Retinal pigment epithelial cell (primary cell): ENCODE measurements around the gene TMEM131L.
"Not testable (repeated sequence)": the region's sequence is repeated elsewhere in the genome, so short reads cannot be mapped to it uniquely, and the experiment has no call there.

Experiments
- DNase-seq: peaks from one replicate; pipeline ENCODE4 v3.0.0-alpha.2; 2010; ENCODE audit warnings: low read depth
- H3K4me3 ChIP-seq: 2 replicates; pipeline ENCODE4 v1.5.1; 2011; ENCODE audit warnings: mild to moderate bottlenecking, low read length, control low read depth, moderate library complexity
- TF ChIP-seq, protein P1 (sequence below): conservative IDR thresholded peaks from 2 replicates; pipeline ENCODE4 v1.5.1; 2011; ENCODE audit warnings: low read depth, low read length, control low read depth, inconsistent platforms

The TMEM131L gene

GRCh38 chr4:153507310-153508073 is 41.3 kb downstream of the TMEM131L start:
- no peak for DNase-seq

GRCh38 chr4:153509212-153509611 is 43.1 kb downstream of the TMEM131L start:
- not testable (repeated sequence) for H3K4me3 ChIP-seq, DNase-seq

More at GRCh38 chr4:153507310-153508073, 41.3 kb downstream of the TMEM131L start:
- TF ChIP-seq, protein P1, sequence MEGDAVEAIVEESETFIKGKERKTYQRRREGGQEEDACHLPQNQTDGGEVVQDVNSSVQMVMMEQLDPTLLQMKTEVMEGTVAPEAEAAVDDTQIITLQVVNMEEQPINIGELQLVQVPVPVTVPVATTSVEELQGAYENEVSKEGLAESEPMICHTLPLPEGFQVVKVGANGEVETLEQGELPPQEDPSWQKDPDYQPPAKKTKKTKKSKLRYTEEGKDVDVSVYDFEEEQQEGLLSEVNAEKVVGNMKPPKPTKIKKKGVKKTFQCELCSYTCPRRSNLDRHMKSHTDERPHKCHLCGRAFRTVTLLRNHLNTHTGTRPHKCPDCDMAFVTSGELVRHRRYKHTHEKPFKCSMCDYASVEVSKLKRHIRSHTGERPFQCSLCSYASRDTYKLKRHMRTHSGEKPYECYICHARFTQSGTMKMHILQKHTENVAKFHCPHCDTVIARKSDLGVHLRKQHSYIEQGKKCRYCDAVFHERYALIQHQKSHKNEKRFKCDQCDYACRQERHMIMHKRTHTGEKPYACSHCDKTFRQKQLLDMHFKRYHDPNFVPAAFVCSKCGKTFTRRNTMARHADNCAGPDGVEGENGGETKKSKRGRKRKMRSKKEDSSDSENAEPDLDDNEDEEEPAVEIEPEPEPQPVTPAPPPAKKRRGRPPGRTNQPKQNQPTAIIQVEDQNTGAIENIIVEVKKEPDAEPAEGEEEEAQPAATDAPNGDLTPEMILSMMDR = no peak
- H3K4me3 ChIP-seq = no peak overlapping the region

DNA sequence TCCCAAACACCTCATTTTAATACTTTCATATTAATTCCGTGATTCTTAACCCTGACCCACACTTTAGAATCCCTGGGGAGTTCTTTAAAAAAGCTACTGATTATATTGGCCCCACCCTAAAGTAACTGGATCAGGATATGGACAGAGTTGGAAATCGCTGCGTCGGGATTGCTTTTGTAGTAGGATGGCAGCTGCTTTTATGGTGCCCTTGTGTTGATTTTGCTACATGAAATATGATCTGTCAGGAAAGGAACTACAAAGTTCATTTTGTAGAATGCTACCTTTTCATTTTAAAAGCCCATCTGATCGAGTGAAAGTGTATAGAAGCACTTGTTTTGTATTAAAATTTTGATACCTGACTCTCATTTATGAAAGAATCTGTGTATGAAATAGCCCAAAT is 43.6 kb downstream of the TMEM131L start:
- no peak for DNase-seq
- TF ChIP-seq, protein P1 = no peak
- no peak overlapping the region for H3K4me3 ChIP-seq

DNA sequence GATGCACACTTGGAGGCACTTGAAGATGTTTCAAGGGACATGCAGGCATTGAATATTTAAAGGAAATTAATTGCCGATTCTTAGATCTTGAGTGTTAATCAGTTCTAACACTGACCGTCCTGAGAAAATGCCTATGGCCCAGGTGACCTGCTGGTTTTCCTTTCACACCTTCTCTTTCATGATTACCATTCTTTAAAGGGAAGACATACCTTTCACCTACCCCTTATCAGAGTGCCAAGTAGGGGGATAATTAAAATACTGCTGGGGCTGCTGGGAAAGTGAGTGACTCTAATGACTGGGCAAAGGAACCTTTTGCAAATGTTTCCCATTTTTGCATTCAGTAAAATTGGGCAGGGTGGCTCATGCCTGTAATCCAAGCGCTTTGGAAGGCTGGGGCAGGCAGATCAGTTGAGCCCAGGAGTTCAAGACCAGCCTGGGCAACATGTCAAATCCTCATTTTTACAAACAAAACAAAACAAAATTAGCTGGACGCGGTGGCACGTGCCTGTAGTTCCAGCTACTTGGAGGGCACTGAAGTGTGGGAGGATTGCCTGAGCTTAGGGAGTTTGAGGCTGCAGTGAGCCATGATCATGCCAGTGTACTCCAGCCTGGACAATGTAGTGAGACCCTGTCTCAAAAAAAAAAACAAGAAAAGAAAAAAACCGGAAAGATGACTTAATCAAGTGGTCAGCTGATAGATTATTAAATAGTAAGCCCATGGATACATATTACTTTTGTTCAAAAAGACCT is 44.3 kb downstream of the TMEM131L start:
- H3K4me3 ChIP-seq = no peak overlapping the region
- DNase-seq = no peak
- TF ChIP-seq, protein P1 = no peak

DNA sequence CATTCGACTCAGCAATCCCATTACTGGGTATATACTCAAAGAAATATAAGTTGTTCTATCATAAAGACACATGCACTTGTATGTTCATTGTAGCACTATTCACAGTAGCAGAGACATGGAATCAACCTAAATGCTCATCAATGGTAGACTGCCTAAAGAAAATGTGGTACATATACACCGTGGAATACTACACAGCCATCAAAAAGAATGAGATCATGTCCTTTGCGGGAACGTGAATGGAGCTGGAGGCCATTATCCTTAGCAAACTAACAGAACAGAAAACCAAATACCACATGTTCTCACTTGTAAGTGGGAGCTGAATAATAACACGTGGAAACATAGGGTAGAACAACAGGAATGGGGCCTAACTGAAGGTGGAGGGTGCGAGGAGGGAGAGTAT is 44.9 kb downstream of the TMEM131L start:
- TF ChIP-seq, protein P1 = no peak
- no peak for DNase-seq
- H3K4me3 ChIP-seq = no peak overlapping the region

GRCh38 chr4:153512162-153512852 is 46.1 kb downstream of the TMEM131L start:
- DNase-seq = no peak
- H3K4me3 ChIP-seq = no peak overlapping the region
- TF ChIP-seq, protein P1 = no peak

- no peak for DNase-seq
- H3K4me3 ChIP-seq = no peak overlapping the region
- TF ChIP-seq, protein P1 = no peak
These were observed 46.9 kb downstream of the TMEM131L start for GRCh38 chr4:153512952-153513500.
